ENCODE results near the gene CD4.

CD4 gene

DNA sequence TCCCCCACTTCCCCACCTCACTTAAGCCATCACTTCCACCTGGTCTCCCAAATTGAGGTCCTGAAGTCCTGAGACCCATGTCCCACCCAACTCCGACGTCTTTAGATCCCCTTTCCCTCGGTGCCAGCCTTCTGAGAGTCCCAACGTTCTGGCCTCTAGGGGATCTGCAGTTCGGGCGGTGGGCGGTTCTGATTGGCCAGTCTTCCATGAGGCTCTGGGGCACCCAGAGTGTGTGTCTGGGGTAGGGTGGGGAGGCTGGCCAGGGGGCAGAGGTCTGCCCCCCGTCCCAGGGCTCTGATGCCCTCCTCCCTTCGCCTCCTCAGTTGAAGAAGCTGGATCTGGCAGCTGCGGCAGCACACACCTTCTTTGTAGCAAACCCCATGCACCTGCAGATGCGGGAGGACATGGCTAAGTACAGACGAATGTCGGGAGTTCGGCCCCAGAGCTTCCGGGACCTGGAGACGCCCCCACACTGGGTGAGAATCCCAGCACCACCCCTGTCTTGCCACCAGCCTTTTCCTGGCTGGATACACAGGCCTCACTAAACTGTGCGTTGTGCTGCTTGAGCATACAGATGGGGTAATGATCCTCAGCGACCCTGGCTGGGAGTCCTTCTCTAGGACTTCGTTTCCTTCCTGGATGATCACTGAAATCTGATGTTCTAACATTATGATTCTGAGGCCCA is 40.4 kb downstream of the CD4 start:
- DNase-seq: no peak

DNA sequence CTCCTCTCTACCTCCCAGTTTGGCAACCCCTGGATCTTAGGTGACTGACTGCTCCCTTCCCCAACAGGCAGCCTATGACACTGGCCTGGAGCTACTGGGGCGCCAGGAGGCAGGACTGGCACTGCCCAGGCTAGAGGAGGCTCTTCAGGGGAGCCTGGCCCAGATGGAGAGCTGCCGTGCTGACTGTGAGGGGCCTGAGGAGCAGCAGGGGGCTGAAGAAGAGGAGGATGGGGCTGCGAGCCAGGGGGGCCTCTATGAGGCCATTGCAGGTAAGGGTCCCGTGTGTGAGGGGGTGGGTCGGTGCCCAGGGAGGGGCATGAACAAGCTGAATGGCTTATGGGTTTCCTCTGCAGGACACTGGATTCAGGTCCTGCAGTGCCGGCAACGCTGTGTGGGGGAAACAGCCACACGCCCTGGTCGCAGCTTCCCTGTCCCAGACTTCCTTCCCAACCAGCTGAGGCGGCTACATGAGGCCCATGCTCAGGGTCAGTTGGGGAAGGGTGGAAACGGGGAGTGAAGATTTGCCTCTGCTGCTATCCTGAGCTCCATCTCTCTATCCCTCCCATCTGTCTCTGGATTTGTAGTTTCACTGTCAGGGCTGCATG is 41.1 kb downstream of the CD4 start:
- DNase-seq: no peak

- DNase-seq: no peak
Observed at GRCh38 chr12:6830999-6831398, 41.7 kb downstream of the CD4 start.

GRCh38 chr12:6831450-6831995 is 42.2 kb downstream of the CD4 start:
- DNase-seq: no peak

DNA sequence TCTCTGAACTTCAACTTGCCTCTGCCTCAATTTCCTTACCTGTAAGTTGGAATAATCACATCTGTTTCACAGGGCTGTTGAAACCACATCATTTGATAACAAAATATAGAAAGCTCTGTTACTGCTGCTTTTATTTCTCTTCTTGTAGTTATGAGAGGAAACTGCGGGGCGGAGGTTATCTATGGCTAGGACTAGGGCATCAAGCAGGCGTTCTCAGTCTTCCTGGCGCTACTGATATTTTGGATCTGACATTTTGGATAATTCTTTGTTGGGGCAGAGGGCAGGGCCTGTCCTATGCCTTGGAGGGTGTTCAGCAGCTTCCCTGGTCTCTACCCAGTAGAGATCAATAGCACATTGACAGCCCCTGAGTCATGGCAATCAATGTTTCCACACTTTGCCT is 42.8 kb downstream of the CD4 start:
- no peak for DNase-seq

DNA sequence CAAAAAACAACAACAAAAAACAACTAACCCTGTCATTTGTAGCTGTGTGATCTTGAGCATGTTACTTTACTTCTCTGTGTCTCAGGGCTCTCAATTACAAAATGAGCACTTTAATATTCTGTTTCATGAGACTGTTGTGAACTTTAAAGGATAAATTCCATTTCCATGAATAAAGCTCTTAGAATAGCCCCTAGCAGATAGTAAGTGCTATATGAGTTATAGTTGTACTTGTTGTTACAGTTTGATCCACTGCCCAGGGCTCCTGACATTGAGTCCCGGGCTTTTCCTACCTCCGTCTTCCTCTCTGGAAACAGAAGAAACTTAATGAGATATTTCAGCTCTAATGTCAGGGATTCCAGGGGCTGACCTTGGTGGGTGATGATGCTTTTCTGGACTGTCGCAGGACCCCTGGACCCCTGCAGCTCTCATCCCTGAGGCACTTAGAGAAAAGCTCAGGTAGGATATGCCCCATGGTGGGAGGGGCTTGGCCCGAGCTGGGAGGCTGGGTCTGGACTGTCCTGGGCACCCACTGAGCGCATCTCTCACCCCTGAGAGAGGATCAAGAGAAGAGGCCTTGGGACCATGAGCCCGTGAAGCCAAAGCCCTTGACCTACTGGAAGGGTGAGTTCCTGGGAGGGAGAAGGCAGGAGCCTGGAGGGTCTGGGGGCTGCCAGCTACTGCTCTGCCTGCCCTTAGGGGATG is 44.0 kb downstream of the CD4 start:
- no peak for DNase-seq

DNA sequence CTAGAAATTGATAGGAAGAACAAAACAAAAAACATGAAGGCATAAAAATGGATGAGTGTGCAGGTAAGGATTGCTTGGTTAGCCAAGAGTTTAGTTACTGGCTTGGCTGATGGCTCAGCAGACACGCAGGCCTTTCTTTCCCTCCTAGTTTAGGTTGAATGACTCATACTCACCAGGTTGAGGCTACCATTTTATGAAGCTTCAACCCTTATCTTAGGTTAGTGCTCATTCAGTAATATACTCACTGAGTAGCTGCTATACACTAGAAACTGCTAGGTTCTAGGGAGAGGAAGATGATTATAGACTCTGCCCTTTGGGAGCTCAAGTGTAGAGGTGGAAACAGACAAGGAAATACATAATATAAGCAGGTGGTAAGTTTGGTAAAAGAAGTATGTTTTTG is 44.9 kb downstream of the CD4 start:
- no peak for DNase-seq

- DNase-seq: no peak
Observed at GRCh38 chr12:6834873-6835272, 45.5 kb downstream of the CD4 start.

GRCh38 chr12:6836851-6837250 is 47.5 kb downstream of the CD4 start:
- no peak for DNase-seq

- DNase-seq: no peak
Observed at GRCh38 chr12:6837370-6838060, 48.2 kb downstream of the CD4 start.

DNA sequence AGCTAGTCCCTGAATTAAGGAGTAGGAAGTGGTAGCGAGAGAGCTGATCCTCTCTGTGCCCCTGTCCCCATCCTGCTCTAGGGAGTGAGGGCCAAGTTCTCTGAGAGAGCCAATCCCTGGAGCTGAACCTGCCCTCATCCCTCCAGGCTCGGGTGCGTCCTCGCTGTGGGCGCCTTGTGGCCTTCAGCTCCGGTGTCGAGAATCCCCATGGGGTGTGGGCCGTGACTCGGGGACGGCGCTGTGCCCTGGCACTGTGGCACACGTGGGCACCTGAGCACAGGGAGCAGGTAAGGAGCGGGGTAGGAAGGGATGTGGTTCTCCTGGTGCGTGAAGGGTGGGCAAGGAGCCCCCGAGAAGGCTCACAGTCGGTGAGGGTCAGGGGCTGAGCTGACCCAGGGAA is 49.5 kb downstream of the CD4 start:
- no peak for DNase-seq

GRCh38 chr12:6839482-6840201 is 50.3 kb downstream of the CD4 start:
- no peak for DNase-seq

GRCh38 chr12:6840330-6840729 is 51.0 kb downstream of the CD4 start:
- no peak for DNase-seq

DNA sequence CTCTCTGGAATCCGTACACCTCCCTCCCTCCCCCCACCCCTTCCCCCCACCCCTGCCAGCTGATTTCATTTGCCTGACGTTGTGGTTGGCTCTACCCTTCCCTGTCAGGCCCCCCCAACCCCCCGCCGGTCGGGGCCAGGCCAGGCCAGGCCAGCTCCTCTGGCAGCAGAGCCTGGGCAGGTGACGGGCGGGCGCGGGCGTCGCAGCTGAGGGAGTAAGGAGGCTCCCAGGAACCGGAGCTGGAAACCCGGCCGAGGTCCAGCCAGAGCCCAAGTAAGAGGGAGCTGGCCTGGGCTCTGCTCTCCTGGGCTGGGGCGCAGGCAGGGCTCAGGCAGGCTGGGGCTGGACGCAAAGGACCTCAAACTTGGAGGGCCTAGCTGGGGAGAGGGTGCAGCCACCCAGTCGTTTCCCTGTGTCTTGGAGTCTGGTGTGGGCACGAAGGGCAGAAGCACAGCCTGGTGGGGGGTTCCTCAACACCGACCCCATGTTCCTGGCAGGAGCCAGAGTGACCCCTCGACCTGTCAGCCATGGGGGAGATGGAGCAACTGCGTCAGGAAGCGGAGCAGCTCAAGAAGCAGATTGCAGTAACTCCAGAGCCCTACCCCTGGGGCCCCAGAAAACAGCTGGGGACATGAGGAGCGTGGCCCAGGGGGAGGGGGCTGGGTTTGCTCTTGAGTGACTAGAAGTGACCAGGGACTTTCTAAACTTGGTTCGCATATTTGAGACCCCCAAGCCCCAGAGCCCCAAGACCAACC is 51.6 kb downstream of the CD4 start, which contains the start of gene GNB3:
Gene GNB3 (plus strand): TSS at position 165 of the 755 bp plus-strand sequence. CDS start 363 bp downstream, at position 528.
- no peak for DNase-seq

- DNase-seq: no peak
Observed at GRCh38 chr12:6842075-6842474, 52.7 kb downstream of the CD4 start.

- no peak for DNase-seq
Observed at GRCh38 chr12:6843118-6843902, 54.0 kb downstream of the CD4 start.

GRCh38 chr12:6845395-6845794 is 56.1 kb downstream of the CD4 start:
- DNase-seq: no peak

DNA sequence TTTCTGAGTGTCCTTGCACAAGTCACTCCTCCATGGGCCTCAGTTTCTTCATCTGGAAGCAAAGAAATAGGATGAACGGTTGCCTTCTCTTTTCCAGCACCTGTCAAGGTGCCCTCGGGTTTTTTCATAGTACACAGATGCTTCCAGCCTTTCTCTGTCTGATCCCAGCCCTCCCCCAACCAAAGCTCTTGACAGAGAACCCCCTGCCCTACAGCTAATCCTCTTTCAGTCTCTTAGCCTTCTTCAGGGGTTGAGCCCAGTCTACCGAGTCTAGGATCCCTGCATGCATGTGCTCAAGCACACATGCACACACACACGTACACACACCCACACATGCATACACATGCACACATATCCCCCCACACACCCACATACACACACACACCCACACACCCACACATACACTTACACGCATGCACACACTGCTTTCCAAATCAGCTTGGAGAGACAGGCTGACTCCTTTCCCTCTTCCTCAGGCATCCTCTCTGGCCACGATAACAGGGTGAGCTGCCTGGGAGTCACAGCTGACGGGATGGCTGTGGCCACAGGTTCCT is 57.1 kb downstream of the CD4 start:
- no peak for DNase-seq

GRCh38 chr12:6847676-6848075 is 58.3 kb downstream of the CD4 start:
- DNase-seq: no peak

GRCh38 chr12:6849427-6849826 is 60.1 kb downstream of the CD4 start:
- DNase-seq: no peak
